CD4-positive, alpha-beta T cell (primary cell): ENCODE measurements around the gene JAZF1. TPM values are rescaled to one million over a fixed set of nuclear protein-coding genes. Genes with fewer than 3 reads are reported as not detected.
A peak's percentile ranks its signal among the peaks of the same experiment; 100 is the strongest.

Experiments
- ATAC-seq: fragments of 200-7000 bp; cut with Tn5 transposase; one replicate; pipeline ENCODE4 v1.10.0; 2022; ENCODE audit warnings: mild to moderate bottlenecking; ENCODE audit not compliant: poor library complexity
- CTCF ChIA-PET: fragments of 350-600 bp; sonication (Branson Sonifier 250); formaldehyde crosslinking; loops from one replicate; lab custom pipeline; 2021; ENCODE audit warnings: antibody characterized with exemption, inconsistent platforms; lab: Charles Lee
- POLR2A ChIA-PET: fragments of 350-600 bp; sonication (Branson Sonifier 250); formaldehyde crosslinking; loops from one replicate; lab custom pipeline; 2021; ENCODE audit warnings: antibody characterized with exemption, inconsistent platforms; lab: Charles Lee
- DNase-seq, 14 experiments: peaks; one replicate each; pipeline ENCODE4 v3.0.0-alpha.2; 2013 to 2020; ENCODE audit warnings: mixed read lengths in 2 of 14
- H3K27ac ChIP-seq, 2 donors: one replicate each; pipeline versions ENCODE4 v1.5.1 to v1.7.0; 2013; ENCODE audit warnings: low read length in 2 of 2, low read depth in 1 of 2, mild to moderate bottlenecking in 1 of 2
- H3K27me3 ChIP-seq, 2 experiments: 1 replicate in 1 of 2; 2 replicates in 1 of 2; pipeline versions ENCODE4 v1.6.1 to v1.7.0; 2013; ENCODE audit warnings: low read length in 2 of 2, control low read depth in 1 of 2, mild to moderate bottlenecking in 1 of 2, moderate library complexity in 1 of 2; ENCODE audit not compliant: insufficient read depth in 2 of 2, control insufficient read depth in 1 of 2
- H3K36me3 ChIP-seq: one replicate; pipeline ENCODE4 v1.6.1; 2013; ENCODE audit warnings: low read length, control low read depth; ENCODE audit not compliant: insufficient read depth
- H3K4me1 ChIP-seq: one replicate; pipeline ENCODE4 v1.6.1; 2013; ENCODE audit warnings: low read length, control low read depth; ENCODE audit not compliant: insufficient read depth
- H3K4me3 ChIP-seq: one replicate; pipeline ENCODE4 v1.5.1; 2013; ENCODE audit warnings: mild to moderate bottlenecking, low read length, moderate library complexity
- H3K9me3 ChIP-seq, 2 experiments: 1 replicate in 1 of 2; 2 replicates in 1 of 2; pipeline versions ENCODE4 v1.6.1 to v1.7.0; 2013; ENCODE audit warnings: low read length in 2 of 2, mild to moderate bottlenecking in 2 of 2, control low read depth in 1 of 2, moderate library complexity in 1 of 2; ENCODE audit not compliant: control insufficient read depth in 1 of 2, insufficient read depth in 1 of 2
- H3K27ac Mint-ChIP-seq: one replicate; pipeline ENCODE4 v1.8.0; 2020; ENCODE audit warnings: mixed read lengths
- H3K27me3 Mint-ChIP-seq: one replicate; pipeline ENCODE4 v1.8.0; 2021; ENCODE audit warnings: mixed read lengths
- H3K36me3 Mint-ChIP-seq: one replicate; pipeline ENCODE4 v1.8.0; 2021; ENCODE audit warnings: low read depth, mixed read lengths
- H3K4me1 Mint-ChIP-seq: one replicate; pipeline ENCODE4 v1.8.0; 2021; ENCODE audit warnings: low read depth, mixed read lengths
- H3K4me3 Mint-ChIP-seq: one replicate; pipeline ENCODE4 v1.8.0; 2020; ENCODE audit warnings: mild to moderate bottlenecking, mixed read lengths
- H3K9me3 Mint-ChIP-seq: one replicate; pipeline ENCODE4 v1.8.0; 2020; ENCODE audit warnings: mixed read lengths
- intact Hi-C, 2 experiments: fragments of 100-400 bp; cut with DNase I in 1 of 2; cut with micrococcal nuclease in 1 of 2; formaldehyde crosslinking; loops; one replicate each; pipeline versions ENCODE4 v1.15.1 to v1.9.0; 2023 to 2025; cut with DNase I, micrococcal nuclease
- total RNA-seq, 174 experiments: library from RNA in 2 of 174; stranded (reverse) in 2 of 174; gene quantifications; one replicate each; pipeline ENCODE4 v1.2.3 and lab custom pipeline; 2021 to 2026
- TF ChIP-seq, protein P1 (sequence below): fragments of 200-600 bp; IDR thresholded peaks from one replicate; pipeline ENCODE4 v1.8.0; 2022; ENCODE audit warnings: antibody characterized with exemption, mild to moderate bottlenecking

JAZF1 gene
- total RNA-seq, 2 experiments from 2014 or later, result 9.9 to 11.1 TPM

DNA sequence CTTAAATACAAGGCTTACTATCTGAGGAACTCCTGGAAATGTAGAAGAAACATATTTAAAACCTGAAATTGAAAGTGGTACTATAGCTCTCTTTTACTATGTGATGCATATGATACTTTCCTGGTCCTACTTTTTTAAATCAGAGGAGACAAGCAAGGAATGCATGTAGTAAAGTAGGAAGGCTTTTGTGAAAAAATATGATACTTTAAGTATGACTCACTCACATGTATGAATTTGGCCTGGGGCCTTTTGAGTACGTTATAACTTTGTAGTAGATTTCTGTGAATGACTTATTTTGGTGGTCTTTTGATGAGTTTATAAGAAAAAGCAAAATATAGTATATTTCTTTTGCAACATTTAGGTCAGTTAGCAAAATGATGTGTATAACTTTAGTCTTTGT, 386.8 kb downstream of the JAZF1 start:
- no peaks in the 10 kb centered on the region for H3K27me3 Mint-ChIP-seq
- no peaks in the 10 kb centered on the region for H3K9me3 ChIP-seq
- no peaks in the 10 kb centered on the region for H3K4me1 Mint-ChIP-seq
- TF ChIP-seq, protein P1, sequence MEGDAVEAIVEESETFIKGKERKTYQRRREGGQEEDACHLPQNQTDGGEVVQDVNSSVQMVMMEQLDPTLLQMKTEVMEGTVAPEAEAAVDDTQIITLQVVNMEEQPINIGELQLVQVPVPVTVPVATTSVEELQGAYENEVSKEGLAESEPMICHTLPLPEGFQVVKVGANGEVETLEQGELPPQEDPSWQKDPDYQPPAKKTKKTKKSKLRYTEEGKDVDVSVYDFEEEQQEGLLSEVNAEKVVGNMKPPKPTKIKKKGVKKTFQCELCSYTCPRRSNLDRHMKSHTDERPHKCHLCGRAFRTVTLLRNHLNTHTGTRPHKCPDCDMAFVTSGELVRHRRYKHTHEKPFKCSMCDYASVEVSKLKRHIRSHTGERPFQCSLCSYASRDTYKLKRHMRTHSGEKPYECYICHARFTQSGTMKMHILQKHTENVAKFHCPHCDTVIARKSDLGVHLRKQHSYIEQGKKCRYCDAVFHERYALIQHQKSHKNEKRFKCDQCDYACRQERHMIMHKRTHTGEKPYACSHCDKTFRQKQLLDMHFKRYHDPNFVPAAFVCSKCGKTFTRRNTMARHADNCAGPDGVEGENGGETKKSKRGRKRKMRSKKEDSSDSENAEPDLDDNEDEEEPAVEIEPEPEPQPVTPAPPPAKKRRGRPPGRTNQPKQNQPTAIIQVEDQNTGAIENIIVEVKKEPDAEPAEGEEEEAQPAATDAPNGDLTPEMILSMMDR, result no peak
- H3K4me1 ChIP-seq, result no peaks in the 10 kb centered on the region
- no peak for ATAC-seq
- H3K27me3 ChIP-seq, result no peaks in the 10 kb centered on the region
- peaks cover 96% of the 10 kb centered on the region for H3K36me3 Mint-ChIP-seq
- H3K4me3 Mint-ChIP-seq, result no peak overlapping the region
- ChIA-PET POLR2A (no interaction called here), CTCF (no interaction called here)
- no peaks in the 10 kb centered on the region for H3K9me3 Mint-ChIP-seq
- intact Hi-C loops, result no loop called here
- peaks cover 61% of the 10 kb centered on the region for H3K36me3 ChIP-seq
- DNase-seq, result no peak
- no peak overlapping the region for H3K4me3 ChIP-seq
- H3K27ac Mint-ChIP-seq, result no peak overlapping the region
- no peak overlapping the region for H3K27ac ChIP-seq

DNA sequence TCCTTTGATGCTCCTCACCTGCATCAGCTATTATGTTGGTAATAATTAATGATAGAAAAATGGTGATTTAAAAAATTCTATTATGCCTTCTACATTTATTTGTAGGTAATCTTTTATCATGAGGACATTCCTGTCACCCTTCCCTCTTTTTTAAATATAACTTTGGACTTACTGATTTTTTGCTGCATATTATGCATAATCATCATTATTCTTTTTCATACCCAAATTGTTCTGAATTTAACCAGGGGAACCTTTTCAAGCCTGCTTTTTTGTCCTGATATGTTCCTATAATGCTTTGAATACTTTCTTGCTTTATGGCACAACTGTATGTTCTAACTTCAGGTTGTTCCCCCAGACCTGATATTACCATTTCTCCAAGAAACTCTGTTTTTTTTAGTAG, 392.2 kb downstream of the JAZF1 start:
- CTCF ChIA-PET, result no interaction called here
- no peak overlapping the region for H3K4me3 ChIP-seq
- H3K9me3 Mint-ChIP-seq, result no peaks in the 10 kb centered on the region
- ATAC-seq, result no peak
- H3K36me3 Mint-ChIP-seq, result peaks cover 92% of the 10 kb centered on the region
- no peak for DNase-seq
- H3K4me1 Mint-ChIP-seq, result peaks cover 5% of the 10 kb centered on the region
- no peak overlapping the region for H3K4me3 Mint-ChIP-seq
- intact Hi-C loops, result loop anchor here in 1 of 2 experiments (5.0 kb wide), 1 partner anchor 234 kb away; no protein-coding TSS in a partner anchor
- POLR2A ChIA-PET, result no interaction called here
- H3K27me3 Mint-ChIP-seq, result no peaks in the 10 kb centered on the region
- no peaks in the 10 kb centered on the region for H3K27me3 ChIP-seq
- H3K36me3 ChIP-seq, result peaks cover 56% of the 10 kb centered on the region
- H3K27ac Mint-ChIP-seq, result no peak overlapping the region
- H3K27ac ChIP-seq, result no peak overlapping the region
- H3K4me1 ChIP-seq, result no peaks in the 10 kb centered on the region
- H3K9me3 ChIP-seq, result no peaks in the 10 kb centered on the region
- TF ChIP-seq, protein P1, result no peak

DNA sequence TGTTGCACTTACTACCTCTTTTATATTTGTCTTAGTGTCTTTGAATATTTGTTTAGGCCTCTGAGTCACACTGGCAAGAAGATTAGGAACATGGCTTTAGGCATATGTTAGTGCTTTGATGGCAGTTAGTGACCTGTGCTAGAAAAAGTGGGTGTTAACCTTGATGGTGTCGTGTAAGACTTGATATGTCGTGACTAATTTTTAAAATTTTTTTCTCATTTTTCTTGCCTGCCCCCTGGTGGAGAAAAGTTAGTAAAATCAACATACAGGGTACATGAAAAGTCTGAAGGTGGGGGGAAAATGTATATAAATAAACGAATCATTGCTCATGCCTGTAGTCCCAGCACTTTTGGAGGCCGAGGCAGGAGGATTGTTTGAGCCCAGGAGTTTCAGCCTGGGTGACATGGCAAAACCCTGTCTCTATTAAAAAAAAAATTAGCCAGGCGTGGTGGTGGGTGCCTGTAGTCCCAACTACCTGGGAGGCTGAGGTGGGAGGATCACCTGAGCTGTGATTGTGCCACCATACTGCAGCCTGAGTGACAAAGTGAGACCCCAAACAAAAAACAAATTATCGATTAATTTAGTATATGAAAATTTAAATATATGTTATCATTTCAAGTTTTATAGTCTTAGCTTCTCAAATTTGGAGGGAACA, 396.1 kb downstream of the JAZF1 start:
- intact Hi-C loops, result loop anchor here (2.0 to 5.0 kb wide), 4 partner anchors 37 to 588 kb away; no protein-coding TSS in a partner anchor
- Histone ChIP-seq H3K9me3 (no peaks in the 10 kb centered on the region), H3K27me3 (no peaks in the 10 kb centered on the region), H3K4me1 (no peaks in the 10 kb centered on the region), H3K36me3 (peaks cover 43% of the 10 kb centered on the region), H3K27ac (no peak overlapping the region), H3K4me3 (no peak overlapping the region)
- no peaks in the 10 kb centered on the region for H3K9me3 Mint-ChIP-seq
- H3K27ac Mint-ChIP-seq, result no peak overlapping the region
- peaks cover 17% of the 10 kb centered on the region for H3K4me1 Mint-ChIP-seq
- TF ChIP-seq, protein P1, result peak; percentile 73
- H3K27me3 Mint-ChIP-seq, result no peaks in the 10 kb centered on the region
- POLR2A ChIA-PET, result no interaction called here
- peak in 5 of 14 experiments; percentile 1 to 71 (median 55) for DNase-seq
- H3K4me3 Mint-ChIP-seq, result no peak overlapping the region
- H3K36me3 Mint-ChIP-seq, result peaks cover 64% of the 10 kb centered on the region
- peak; percentile 63 for ATAC-seq
- CTCF ChIA-PET, result interaction anchor here (1.2 kb wide), 1 partner anchor 588 kb away, joined by 3 read pairs; no protein-coding TSS in a partner anchor
